GM12874 (cell line): ENCODE data around the gene AHRR.

Experiments
- TF ChIP-seq, protein P1 (sequence below): IDR thresholded peaks from 2 replicates; pipeline ENCODE4 v1.5.1; 2011; ENCODE audit warnings: low read depth, mild to moderate bottlenecking, control low read depth, low read length, moderate library complexity; ENCODE audit not compliant: insufficient read depth

The AHRR gene

DNA sequence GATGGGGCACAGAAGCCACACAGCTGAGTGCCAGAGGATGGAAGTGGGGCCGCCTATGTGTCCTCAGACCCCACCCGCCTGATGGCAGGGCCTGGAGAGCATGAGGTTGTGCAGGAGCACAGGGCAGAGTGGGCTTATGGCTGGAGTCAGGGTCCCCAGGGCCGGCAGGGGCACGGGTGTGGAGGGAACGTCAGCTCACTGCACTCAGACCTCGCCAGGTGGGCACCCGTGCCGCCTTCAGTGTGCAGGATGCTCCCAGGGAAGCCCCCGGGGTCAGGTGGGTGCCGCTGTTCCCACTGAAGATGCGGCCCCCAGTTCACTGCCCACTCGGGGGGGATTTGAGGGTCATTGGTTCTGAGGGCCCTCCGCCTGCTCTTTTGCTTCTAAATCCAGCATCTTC, 156.4 kb downstream of the AHRR start:
- TF ChIP-seq, protein P1, sequence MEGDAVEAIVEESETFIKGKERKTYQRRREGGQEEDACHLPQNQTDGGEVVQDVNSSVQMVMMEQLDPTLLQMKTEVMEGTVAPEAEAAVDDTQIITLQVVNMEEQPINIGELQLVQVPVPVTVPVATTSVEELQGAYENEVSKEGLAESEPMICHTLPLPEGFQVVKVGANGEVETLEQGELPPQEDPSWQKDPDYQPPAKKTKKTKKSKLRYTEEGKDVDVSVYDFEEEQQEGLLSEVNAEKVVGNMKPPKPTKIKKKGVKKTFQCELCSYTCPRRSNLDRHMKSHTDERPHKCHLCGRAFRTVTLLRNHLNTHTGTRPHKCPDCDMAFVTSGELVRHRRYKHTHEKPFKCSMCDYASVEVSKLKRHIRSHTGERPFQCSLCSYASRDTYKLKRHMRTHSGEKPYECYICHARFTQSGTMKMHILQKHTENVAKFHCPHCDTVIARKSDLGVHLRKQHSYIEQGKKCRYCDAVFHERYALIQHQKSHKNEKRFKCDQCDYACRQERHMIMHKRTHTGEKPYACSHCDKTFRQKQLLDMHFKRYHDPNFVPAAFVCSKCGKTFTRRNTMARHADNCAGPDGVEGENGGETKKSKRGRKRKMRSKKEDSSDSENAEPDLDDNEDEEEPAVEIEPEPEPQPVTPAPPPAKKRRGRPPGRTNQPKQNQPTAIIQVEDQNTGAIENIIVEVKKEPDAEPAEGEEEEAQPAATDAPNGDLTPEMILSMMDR: no peak

DNA sequence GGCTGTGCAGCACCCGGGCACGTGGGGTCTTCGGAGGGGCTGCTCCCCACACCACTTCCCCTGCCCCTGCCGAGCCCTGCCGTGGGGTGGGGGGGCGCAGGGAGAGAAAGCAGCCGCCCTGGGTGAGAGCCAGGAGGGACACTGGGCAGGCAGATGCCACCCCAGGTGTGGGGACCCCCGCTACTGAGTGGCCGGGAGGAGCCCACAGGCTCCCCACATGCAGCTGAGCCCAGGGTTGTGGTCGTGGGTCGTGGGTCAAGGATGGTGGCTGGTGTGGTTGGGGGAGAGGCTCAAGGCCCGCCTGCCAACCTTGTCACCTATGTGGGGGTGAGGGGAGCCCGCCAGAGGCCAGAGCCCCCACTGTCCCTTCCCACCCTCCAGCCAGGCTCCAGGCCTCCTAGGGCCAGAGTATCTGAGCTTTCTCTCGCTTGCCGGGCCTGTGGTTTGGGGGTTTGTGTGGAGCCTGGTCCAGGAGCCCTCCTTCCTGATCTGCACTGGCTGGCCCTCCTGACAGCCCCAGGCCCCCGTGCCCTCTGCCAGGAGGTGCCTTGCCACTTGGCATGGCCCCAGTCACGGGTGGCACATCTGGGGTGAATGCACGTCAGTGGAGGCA, 157.0 kb downstream of the AHRR start:
- TF ChIP-seq, protein P1: no peak

GRCh38 chr5:478982-479535, 157.5 kb downstream of the AHRR start:
- TF ChIP-seq, protein P1: no peak

DNA sequence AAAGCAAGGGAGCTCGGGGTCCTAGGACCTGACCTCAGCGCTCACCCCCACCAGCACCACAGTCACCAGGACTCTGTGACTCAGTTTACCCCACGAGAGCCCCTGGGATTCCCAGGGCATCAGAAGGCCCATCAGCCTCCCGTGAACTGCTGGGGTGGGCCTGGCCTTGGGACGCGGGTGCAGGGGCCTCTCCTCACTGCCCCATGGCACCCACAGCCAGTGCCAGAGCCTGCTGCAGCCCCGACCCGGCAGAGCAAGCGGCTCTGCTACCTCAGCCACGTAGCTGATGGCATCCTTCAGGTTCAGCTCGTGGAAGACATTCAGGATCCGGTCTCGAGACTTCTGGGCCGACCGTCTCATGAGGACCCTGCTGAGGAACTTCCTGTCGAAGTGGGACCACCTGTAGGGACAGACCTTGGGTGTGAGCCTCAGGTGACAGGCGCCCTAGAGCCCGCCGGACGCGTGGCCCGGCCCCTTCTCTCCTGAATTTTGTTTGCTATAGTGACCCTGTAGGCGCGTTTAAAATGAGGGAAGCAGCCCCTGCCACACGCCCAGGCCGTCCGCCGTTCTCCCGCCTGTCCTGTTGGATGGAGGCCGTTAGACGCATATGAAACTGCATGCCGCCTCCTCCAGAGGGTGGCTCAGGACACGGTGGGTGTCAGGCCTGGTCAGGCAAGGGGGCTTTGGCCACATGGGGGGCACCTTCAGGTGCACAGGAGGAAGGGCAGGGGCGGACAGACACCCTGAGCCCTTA, 158.2 kb downstream of the AHRR start:
- TF ChIP-seq, protein P1: no peak

- TF ChIP-seq, protein P1: no peak
Measured at GRCh38 chr5:481347-481746, 159.8 kb downstream of the AHRR start.

GRCh38 chr5:482021-482420, 160.5 kb downstream of the AHRR start:
- TF ChIP-seq, protein P1: no peak

DNA sequence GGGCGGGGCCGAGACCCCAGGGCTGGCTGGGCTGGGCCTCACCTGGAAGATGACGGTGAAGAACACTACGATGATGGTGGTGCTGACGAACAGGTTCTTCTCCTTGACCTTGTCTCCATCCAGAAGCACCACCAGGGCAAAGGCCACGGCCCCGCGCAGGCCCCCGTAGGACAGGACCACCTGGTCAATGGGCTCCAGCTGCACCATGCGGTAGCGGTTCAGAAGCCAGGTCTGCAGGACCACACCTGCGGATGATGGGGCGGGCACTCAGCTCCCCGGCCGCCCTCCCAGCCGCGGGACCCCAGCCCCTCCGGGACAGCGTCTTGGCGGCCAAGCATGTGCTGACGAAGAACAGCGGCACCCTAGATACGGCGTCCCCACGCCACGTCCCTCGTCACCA, 161.0 kb downstream of the AHRR start:
- TF ChIP-seq, protein P1: no peak
